ENCODE results near the gene SPOPL. TPM values are rescaled to one million over a fixed set of nuclear protein-coding genes. Genes with fewer than 3 reads are reported as not detected.

SPOPL gene
- total RNA-seq, 1 donor from 2014 or later = 31.4 TPM

- DNase-seq (ENCODE audit: low spot score) = no peak
Observed at GRCh38 chr2:138601458-138602165, 100.0 kb downstream of the SPOPL start.

GRCh38 chr2:138602166-138602460 lies 100.5 kb downstream of the SPOPL start:
- no peak for DNase-seq (ENCODE audit: low spot score)

GRCh38 chr2:138607746-138608145 lies 106.2 kb downstream of the SPOPL start:
- no peak for DNase-seq (ENCODE audit: low spot score)

GRCh38 chr2:138609446-138609845 lies 107.9 kb downstream of the SPOPL start:
- DNase-seq (ENCODE audit: low spot score) = no peak

GRCh38 chr2:138610201-138610953 lies 108.8 kb downstream of the SPOPL start:
- no peak for DNase-seq (ENCODE audit: low spot score)

- no peak for DNase-seq (ENCODE audit: low spot score)
Observed at GRCh38 chr2:138615257-138615656, 113.7 kb downstream of the SPOPL start.

- DNase-seq (ENCODE audit: low spot score) = no peak
Observed at GRCh38 chr2:138617026-138617425, 115.5 kb downstream of the SPOPL start.

GRCh38 chr2:138618971-138619370 lies 117.4 kb downstream of the SPOPL start:
- no peak for DNase-seq (ENCODE audit: low spot score)

- DNase-seq (ENCODE audit: low spot score) = no peak
Observed at GRCh38 chr2:138620431-138620830, 118.9 kb downstream of the SPOPL start.

GRCh38 chr2:138621139-138621538 lies 119.6 kb downstream of the SPOPL start:
- no peak for DNase-seq (ENCODE audit: low spot score)

- DNase-seq (ENCODE audit: low spot score) = no peak
Observed at GRCh38 chr2:138622613-138623012, 121.0 kb downstream of the SPOPL start.
